ENCODE measurements around the gene PLEKHA7.

- TF ChIP-seq EZH2 (IDR thresholded peaks at IDR 0.05; ENCODE audit: low read length) (no peak), CTCF (optimal IDR thresholded peaks at IDR 0.05 in 1 of 3, IDR thresholded peaks at IDR 0.05 in 1 of 3, conservative IDR thresholded peaks at IDR 0.05 in 1 of 3; ENCODE audit: extremely low read depth in 1 of 3, insufficient read depth in 2 of 3, low read length in 3 of 3) (no peak)
Observed at GRCh38 chr11:17046690-17047089, 32.5 kb upstream of the PLEKHA7 start.

All from keratinocyte (primary cell).